Suprapubic skin (tissue), 4 donors: ENCODE data around the gene CCK.

Experiments used
- EP300 ChIP-seq: sonication (generic); formaldehyde crosslinking; IDR thresholded peaks from one replicate; pipeline ENCODE4 v1.6.1; 2017; ENCODE audit warnings: antibody characterized with exemption
- POLR2A ChIP-seq, 2 donors: fragments of 450-650 bp; IDR thresholded peaks; one replicate each; pipeline ENCODE4 v1.6.1; 2017; ENCODE audit warnings: antibody characterized with exemption in 2 of 2, mild to moderate bottlenecking in 2 of 2, moderate library complexity in 2 of 2
- POLR2AphosphoS5 ChIP-seq, 3 donors: sonication (generic); formaldehyde crosslinking; IDR thresholded peaks; one replicate each; pipeline ENCODE4 v1.6.1; 2017; ENCODE audit warnings: antibody characterized with exemption in 3 of 3
- TF ChIP-seq, protein P1 (sequence below), 2 donors: fragments of 200-600 bp in 1 of 2; fragments of 450-650 bp in 1 of 2; sonication (generic) in 1 of 2; IDR thresholded peaks; one replicate each; pipeline ENCODE4 v1.5.1; 2016 to 2019; ENCODE audit warnings: antibody characterized with exemption in 2 of 2, mild to moderate bottlenecking in 1 of 2, moderate library complexity in 1 of 2

DNA sequence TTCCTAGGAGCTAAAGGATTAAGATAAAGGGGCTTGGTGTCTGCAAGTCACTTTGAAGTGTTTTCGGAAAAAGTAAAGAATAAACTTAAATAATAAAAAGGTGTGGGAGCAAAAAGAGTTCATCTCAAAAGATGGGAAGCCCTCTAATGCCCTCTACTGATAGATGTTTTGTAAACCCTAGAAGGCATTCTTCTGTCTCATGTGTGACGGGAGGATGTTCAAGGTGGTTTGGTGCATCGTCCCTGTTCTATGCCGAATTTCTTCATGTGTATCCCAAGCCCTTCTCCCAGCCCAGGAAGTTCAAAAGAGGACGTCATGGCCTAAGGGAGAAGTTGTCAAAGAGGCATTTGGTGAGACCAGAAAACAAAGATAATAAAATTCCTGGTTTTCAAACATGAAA lies 37.2 kb downstream of the CCK start:
- TF ChIP-seq EP300 (no peak), POLR2AphosphoS5 (IDR thresholded peaks at IDR 0.05) (no peak), POLR2A (IDR thresholded peaks at IDR 0.05) (no peak)
- TF ChIP-seq, protein P1, sequence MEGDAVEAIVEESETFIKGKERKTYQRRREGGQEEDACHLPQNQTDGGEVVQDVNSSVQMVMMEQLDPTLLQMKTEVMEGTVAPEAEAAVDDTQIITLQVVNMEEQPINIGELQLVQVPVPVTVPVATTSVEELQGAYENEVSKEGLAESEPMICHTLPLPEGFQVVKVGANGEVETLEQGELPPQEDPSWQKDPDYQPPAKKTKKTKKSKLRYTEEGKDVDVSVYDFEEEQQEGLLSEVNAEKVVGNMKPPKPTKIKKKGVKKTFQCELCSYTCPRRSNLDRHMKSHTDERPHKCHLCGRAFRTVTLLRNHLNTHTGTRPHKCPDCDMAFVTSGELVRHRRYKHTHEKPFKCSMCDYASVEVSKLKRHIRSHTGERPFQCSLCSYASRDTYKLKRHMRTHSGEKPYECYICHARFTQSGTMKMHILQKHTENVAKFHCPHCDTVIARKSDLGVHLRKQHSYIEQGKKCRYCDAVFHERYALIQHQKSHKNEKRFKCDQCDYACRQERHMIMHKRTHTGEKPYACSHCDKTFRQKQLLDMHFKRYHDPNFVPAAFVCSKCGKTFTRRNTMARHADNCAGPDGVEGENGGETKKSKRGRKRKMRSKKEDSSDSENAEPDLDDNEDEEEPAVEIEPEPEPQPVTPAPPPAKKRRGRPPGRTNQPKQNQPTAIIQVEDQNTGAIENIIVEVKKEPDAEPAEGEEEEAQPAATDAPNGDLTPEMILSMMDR (IDR thresholded peaks at IDR 0.05) = no peak
